HG03571 (cell line): Measurements from ENCODE around the gene USP34.

Experiments used
- ATAC-seq: cut with Tn5 transposase; IDR thresholded peaks from one replicate; pipeline ENCODE4 v1.9.1; 2021; ENCODE audit not compliant: unreplicated experiment

The USP34 gene

GRCh38 chr2:61326423-61326822 is 144.5 kb downstream of the USP34 start:
- no peak for ATAC-seq

- ATAC-seq: no peak
Measured at GRCh38 chr2:61320181-61320580, 150.7 kb downstream of the USP34 start.

DNA sequence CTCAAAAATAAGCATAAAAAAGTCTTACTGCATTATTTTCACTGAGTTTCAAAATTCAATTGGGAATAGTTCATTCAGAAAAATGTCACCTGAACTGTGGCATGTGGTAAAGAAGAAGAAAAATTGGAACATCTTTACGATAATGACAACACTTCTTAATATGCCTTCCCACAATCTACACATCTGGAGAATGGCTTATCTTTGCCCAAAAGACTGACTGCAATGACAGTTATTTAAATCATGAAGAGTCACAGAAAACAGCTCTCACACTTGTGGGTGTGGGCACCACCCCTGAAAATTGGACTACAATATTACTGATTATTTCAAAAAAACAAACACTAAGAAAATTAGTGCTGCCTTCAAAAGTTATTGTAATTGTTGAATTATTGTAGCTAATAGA is 152.3 kb downstream of the USP34 start:
- no peak for ATAC-seq

- ATAC-seq: no peak
Measured at GRCh38 chr2:61295981-61296380, 174.9 kb downstream of the USP34 start.

GRCh38 chr2:61291851-61292575 is 178.9 kb downstream of the USP34 start:
- no peak for ATAC-seq

DNA sequence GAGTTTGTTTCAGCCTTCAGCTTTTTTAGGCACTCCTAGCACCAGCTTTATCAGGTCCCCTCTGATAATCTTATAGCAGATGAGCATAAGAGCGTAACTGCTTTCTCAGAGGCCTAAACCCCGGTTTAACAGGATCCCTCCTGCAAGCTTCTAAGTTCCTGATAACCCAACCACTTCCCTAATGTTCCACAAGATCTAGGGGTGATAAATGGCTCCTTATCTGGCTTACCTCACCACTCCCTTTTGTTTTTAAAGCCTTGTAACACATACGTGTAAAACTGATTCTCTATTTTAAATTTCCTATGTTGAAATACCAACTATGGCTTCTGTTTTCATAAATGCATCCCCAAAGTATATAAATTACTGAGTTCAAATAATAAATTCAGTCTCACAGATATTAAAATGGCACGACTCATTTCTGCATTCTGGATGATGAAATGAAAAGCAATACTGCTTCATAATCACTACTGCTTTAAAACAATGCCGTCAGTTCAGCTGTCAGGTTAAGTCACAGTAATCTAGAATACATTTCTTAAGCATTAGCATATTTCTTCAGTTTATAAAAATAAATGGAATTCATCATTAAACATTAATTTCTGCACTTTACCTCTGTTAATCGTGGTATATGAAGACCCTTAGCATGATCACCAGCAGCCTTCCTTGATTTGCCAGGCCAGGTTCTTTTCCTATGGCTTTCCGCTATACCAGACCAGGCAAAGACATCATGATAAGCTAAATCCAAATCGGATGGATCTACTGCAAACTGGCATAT is 182.6 kb downstream of the USP34 start:
- no peak for ATAC-seq

- no peak for ATAC-seq
Measured at GRCh38 chr2:61287254-61287653, 183.6 kb downstream of the USP34 start.

GRCh38 chr2:61283443-61284160 is 187.3 kb downstream of the USP34 start:
- ATAC-seq: no peak

- no peak for ATAC-seq
Measured at GRCh38 chr2:61282104-61282590, 188.7 kb downstream of the USP34 start.

GRCh38 chr2:61281321-61281720 is 189.6 kb downstream of the USP34 start:
- no peak for ATAC-seq

DNA sequence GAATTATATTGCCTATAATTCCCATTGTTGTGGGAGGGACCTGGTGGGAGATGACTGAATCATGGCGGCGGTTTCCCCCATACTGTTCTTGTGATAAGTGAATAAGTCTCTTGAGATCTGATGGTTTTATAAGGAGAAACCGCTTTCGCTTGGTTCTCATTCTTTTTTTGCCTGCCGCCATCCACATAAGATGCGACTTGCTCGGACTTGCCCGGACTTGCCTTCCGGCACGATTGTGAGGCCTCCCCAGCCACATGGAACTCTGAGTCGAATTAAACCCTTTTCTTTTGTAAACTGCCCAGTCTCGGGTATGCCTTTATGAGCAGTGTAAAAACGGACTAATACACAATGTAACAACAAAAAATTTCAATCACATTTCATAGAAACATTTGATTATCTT is 193.1 kb downstream of the USP34 start:
- no peak for ATAC-seq

DNA sequence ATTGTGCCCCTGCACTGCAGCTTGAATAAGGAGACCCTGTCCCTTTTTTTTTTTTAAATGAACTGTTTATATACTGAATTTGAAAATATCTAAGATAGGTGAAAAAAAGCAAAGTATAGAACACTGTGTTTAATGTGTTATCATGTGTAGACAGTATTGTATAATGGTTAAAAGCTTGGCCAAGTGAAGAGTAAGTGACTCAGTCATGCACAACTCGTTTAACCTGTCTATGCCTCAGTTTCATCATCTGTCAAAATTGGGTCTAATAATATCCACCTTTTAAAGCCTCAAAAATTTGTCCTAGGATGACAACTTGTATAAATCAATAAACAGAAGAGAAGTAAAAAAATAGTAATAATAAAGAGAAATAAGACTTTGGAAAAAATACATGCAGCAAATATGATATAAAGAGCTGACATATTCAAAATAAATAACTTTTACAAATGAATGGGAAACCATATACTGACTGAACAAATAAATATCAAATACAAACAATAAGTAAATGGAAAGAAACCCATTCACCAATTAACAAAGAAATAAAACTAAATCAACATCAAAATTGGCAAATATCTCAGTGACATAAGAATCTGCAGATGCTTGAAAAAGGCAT is 195.2 kb downstream of the USP34 start:
- ATAC-seq: no peak

- no peak for ATAC-seq
Measured at GRCh38 chr2:61272421-61273070, 198.3 kb downstream of the USP34 start.

DNA sequence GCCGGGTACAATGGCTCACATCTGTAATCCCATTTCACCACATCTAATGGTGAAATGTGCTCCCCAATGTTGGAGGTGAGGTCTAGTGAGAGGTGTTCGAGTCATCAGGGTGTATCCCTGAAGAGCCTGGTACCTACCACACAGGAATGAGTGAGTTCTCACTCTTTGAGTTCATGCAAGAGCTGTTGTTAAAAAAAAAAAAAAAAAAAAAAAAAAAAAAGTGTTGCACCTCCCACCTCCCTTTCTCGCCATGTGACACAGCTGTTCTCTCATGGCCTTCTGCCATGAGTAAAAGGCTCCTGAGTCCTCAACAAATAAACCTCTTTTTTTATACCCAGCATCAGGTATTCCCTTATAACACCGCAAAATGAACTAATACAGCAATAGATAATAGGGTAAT is 202.6 kb downstream of the USP34 start:
- no peak for ATAC-seq

- ATAC-seq: no peak
Measured at GRCh38 chr2:61266632-61267505, 204.0 kb downstream of the USP34 start.

- no peak for ATAC-seq
Measured at GRCh38 chr2:61263830-61264229, 207.1 kb downstream of the USP34 start.

GRCh38 chr2:61262699-61263098 is 208.2 kb downstream of the USP34 start:
- no peak for ATAC-seq

GRCh38 chr2:61257446-61257845 is 213.4 kb downstream of the USP34 start:
- ATAC-seq: no peak

- no peak for ATAC-seq
Measured at GRCh38 chr2:61255580-61256437, 215.1 kb downstream of the USP34 start.
